SK-N-MC (cell line): ENCODE results near the gene NT5DC1.

Experiments
- DNase-seq: peaks from one replicate; pipeline ENCODE4 v3.0.0-alpha.2; 2011; ENCODE audit warnings: low read depth, low spot score
- H3K27ac ChIP-seq: fragments of 200-600 bp; sonication (generic); 2 replicates; pipeline ENCODE4 v1.5.1; 2016; ENCODE audit warnings: mixed run types
- H3K36me3 ChIP-seq: fragments of 200-600 bp; sonication (generic); 2 replicates; pipeline ENCODE4 v1.6.1; 2017; ENCODE audit warnings: antibody characterized with exemption, low read length, mixed read lengths; ENCODE audit not compliant: insufficient read depth
- H3K4me3 ChIP-seq: fragments of 200-600 bp; sonication (generic); 2 replicates; pipeline ENCODE4 v1.5.1; 2016
- H3K9ac ChIP-seq: fragments of 200-600 bp; sonication (generic); 2 replicates; pipeline ENCODE4 v1.8.0; 2017; ENCODE audit warnings: mixed run types, mixed read lengths; ENCODE audit not compliant: insufficient read length
- H3K9me3 ChIP-seq: fragments of 200-600 bp; sonication (generic); 2 replicates; pipeline ENCODE4 v1.6.1; 2017; ENCODE audit warnings: low read depth, mild to moderate bottlenecking, antibody characterized with exemption, low read length, moderate library complexity, mixed read lengths
- EZH2 ChIP-seq: fragments of 200-600 bp; sonication (generic); IDR thresholded peaks from one replicate; pipeline ENCODE4 v1.6.1; 2017; ENCODE audit warnings: antibody characterized with exemption
- FOXP2 ChIP-seq: optimal IDR thresholded peaks from 2 replicates; pipeline ENCODE3; 2011; ENCODE audit warnings: mild to moderate bottlenecking, moderate library complexity; ENCODE audit not compliant: insufficient read depth; ENCODE audit errors: extremely low read length, control extremely low read depth
- POLR2AphosphoS5 ChIP-seq: IDR thresholded peaks from 2 replicates; pipeline ENCODE4 v1.6.1; 2012; ENCODE audit warnings: mild to moderate bottlenecking, low read depth, low read length, borderline replicate concordance

The NT5DC1 gene

GRCh38 chr6:116175344-116175743 lies 74.7 kb downstream of the NT5DC1 start:
- no peak for DNase-seq
- Histone ChIP-seq H3K9me3 (peaks cover 3% of the 10 kb centered on the region; the same call in 1 of the 2 replicates), H3K4me3 (no peak overlapping the region), H3K36me3 (no peaks in the 10 kb centered on the region), H3K9ac (no peak overlapping the region), H3K27ac (no peak overlapping the region)
- no peak for TF ChIP-seq EZH2
- TF ChIP-seq FOXP2, result no peak
- no peak for TF ChIP-seq POLR2AphosphoS5

- no peak overlapping the region for H3K4me3 ChIP-seq
- no peak overlapping the region for H3K9ac ChIP-seq
- no peak for DNase-seq
- no peaks in the 10 kb centered on the region for H3K36me3 ChIP-seq
- no peak overlapping the region for H3K27ac ChIP-seq
- H3K9me3 ChIP-seq, result peaks cover 3% of the 10 kb centered on the region; the same call in 1 of the 2 replicates
- TF ChIP-seq EZH2 (no peak), POLR2AphosphoS5 (no peak), FOXP2 (no peak)
Measured at GRCh38 chr6:116176596-116176995, 75.9 kb downstream of the NT5DC1 start.

- no peak for TF ChIP-seq EZH2
- no peak for TF ChIP-seq POLR2AphosphoS5
- TF ChIP-seq FOXP2, result no peak
- H3K9me3 ChIP-seq, result peaks cover 3% of the 10 kb centered on the region; the same call in 1 of the 2 replicates
- no peak overlapping the region for H3K9ac ChIP-seq
- no peak for DNase-seq
- no peak overlapping the region for H3K27ac ChIP-seq
- H3K36me3 ChIP-seq, result no peaks in the 10 kb centered on the region
- no peak overlapping the region for H3K4me3 ChIP-seq
Measured at GRCh38 chr6:116180375-116180774, 79.7 kb downstream of the NT5DC1 start.

DNA sequence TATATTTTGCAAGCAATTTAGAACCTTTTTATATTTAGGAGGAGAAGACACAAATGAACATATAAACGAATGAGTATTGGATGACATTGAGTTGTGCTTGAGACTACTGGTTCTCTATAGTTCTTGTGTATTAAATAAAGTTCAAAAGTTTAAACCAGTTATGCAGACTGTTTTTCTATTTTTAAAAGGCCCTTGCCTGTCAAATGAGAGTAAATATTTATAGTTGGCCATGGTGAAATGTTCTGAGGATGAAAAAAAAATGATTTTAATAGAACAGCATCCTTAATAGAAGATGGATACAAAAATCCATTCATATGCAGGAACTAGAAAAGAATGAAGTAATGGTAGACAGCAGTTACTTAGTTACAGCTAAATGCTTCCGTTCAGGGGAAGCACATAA lies 88.8 kb downstream of the NT5DC1 start:
- no peaks in the 10 kb centered on the region for H3K9me3 ChIP-seq
- no peak overlapping the region for H3K27ac ChIP-seq
- TF ChIP-seq POLR2AphosphoS5 (no peak), EZH2 (no peak), FOXP2 (no peak)
- DNase-seq, result no peak
- H3K36me3 ChIP-seq, result no peaks in the 10 kb centered on the region
- H3K9ac ChIP-seq, result no peak overlapping the region
- no peak overlapping the region for H3K4me3 ChIP-seq

DNA sequence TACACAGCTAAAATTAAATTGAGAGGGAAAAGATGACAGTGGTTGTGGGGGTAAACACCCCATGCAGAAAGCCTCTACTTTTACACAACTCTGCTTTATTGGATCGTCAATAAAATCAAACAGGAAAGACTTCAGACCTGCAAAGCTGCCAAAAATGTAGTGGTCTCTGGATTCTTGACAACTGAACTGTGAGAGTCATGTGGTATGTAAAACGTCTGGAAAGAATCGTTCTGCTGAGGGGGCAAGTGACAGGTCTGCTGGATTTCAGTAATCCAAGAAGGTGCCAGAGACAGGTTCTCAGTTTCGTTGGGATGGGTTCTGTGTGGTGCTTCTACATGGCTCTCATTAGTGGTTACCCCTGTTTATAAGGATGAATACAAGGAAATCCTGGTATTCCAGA lies 89.9 kb downstream of the NT5DC1 start:
- H3K9ac ChIP-seq, result no peak overlapping the region
- H3K27ac ChIP-seq, result no peak overlapping the region
- H3K4me3 ChIP-seq, result no peak overlapping the region
- H3K36me3 ChIP-seq, result no peaks in the 10 kb centered on the region
- TF ChIP-seq FOXP2, result peak; percentile 46
- no peak for TF ChIP-seq EZH2
- no peak for DNase-seq
- no peaks in the 10 kb centered on the region for H3K9me3 ChIP-seq

DNA sequence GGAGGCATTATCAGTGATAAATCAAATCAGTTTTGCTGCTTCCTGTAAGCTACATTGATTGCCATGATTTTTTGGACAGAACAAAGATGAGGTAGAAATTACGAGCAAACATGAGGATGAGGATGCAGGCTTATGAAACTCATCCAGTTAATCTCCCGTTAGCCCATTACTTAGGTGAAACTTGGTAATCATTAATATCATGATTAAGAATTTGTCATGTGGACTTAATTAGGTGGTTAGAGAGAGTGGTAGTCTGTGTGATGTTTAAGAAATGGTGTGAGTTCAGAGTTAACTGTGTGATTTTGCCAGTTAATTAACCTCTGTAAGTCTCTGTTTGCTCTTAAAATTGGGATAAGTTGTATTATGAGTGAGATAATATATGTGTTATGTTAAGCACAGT lies 91.2 kb downstream of the NT5DC1 start:
- no peak for TF ChIP-seq FOXP2
- Histone ChIP-seq H3K9ac (no peak overlapping the region), H3K36me3 (no peaks in the 10 kb centered on the region), H3K27ac (no peak overlapping the region), H3K9me3 (no peaks in the 10 kb centered on the region), H3K4me3 (no peak overlapping the region)
- DNase-seq, result no peak

DNA sequence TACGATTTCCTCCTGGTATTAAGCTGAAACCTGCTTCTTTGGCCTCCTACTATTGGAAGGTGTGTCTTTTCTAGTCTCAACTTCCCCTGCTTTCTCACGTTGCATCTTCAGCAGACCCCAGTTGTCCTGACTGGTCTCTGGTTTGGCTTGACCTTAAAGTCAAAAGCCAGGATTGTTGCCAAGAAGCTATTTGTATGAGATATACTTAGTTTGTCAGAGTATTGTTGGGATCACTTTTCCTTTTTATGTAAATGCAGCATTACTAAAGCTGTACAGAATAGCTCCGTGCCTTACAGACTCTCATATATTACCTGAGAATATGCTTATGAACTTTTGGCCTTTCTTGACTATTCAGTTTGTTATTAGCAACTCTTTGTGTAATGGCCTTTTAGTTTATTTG lies 92.1 kb downstream of the NT5DC1 start:
- H3K27ac ChIP-seq, result no peak overlapping the region
- no peak for DNase-seq
- H3K4me3 ChIP-seq, result no peak overlapping the region
- H3K9ac ChIP-seq, result no peak overlapping the region
- TF ChIP-seq POLR2AphosphoS5, result no peak
- TF ChIP-seq FOXP2, result no peak
- no peak for TF ChIP-seq EZH2
- H3K9me3 ChIP-seq, result no peaks in the 10 kb centered on the region
- no peaks in the 10 kb centered on the region for H3K36me3 ChIP-seq

DNA sequence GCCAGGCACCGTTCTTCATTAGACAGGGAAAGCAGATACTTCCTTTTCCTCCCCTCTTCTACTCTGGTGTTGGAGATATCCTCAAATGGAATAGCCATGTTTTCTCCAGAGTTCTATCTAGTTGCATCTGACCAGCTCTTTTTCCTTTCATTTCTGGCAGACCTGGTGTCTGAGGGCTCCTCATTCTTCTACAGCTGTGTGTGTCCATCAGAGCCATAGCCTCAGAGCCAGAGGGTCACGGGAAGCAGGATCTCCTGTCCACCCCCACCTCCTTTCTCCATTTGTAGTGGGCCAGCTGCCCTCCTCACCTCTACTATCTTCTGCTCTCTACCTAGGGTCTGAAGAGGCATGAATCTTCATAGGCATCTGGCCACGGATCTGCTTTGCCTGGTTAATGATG lies 96.2 kb downstream of the NT5DC1 start:
- no peak for DNase-seq
- Histone ChIP-seq H3K4me3 (no peak overlapping the region), H3K36me3 (no peaks in the 10 kb centered on the region), H3K9ac (no peak overlapping the region), H3K9me3 (no peaks in the 10 kb centered on the region), H3K27ac (no peak overlapping the region)
- TF ChIP-seq EZH2 (no peak), FOXP2 (no peak), POLR2AphosphoS5 (no peak)

- H3K9ac ChIP-seq, result no peak overlapping the region
- no peak for DNase-seq
- H3K4me3 ChIP-seq, result no peak overlapping the region
- no peaks in the 10 kb centered on the region for H3K36me3 ChIP-seq
- no peaks in the 10 kb centered on the region for H3K9me3 ChIP-seq
- no peak for TF ChIP-seq POLR2AphosphoS5
- no peak for TF ChIP-seq FOXP2
- TF ChIP-seq EZH2, result no peak
- H3K27ac ChIP-seq, result no peak overlapping the region
Measured at GRCh38 chr6:116200619-116201249, 100.1 kb downstream of the NT5DC1 start.

DNA sequence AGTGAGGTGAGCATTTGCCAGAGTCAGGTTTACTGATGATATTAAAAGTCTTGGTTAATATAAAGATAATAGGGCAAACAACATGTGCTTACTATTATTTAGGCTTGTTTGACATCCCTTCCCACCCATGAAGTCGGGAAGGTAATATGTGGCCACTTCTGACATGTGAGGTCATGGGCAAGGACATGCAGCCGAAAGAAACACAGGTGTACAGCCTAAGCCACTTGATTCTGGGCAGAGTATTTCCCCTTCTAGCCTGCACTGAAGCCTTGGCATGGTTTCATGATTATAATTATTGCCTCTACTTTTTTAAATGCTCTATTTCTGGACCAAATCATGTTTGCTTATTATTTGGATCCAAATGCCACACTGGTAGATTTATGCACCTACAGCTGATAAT lies 100.9 kb downstream of the NT5DC1 start:
- Histone ChIP-seq H3K9ac (no peak overlapping the region), H3K27ac (no peak overlapping the region), H3K4me3 (no peak overlapping the region), H3K36me3 (no peaks in the 10 kb centered on the region), H3K9me3 (no peaks in the 10 kb centered on the region)
- TF ChIP-seq POLR2AphosphoS5 (no peak), EZH2 (no peak), FOXP2 (no peak)
- no peak for DNase-seq
